Hematopoietic multipotent progenitor cell (in vitro differentiated cells): ENCODE results near the gene ZFYVE21. TPM values are rescaled to one million over a fixed set of nuclear protein-coding genes. Genes with fewer than 3 reads are reported as not detected.
"Not testable (repeated sequence)": the region's sequence is repeated elsewhere in the genome, so short reads cannot be mapped to it uniquely, and the experiment has no call there.

ENCODE experiments used
- DNase-seq, 3 donors: peaks; one replicate each; pipeline ENCODE4 v3.0.0-alpha.2; 2011 to 2015; ENCODE audit warnings: low read depth in 2 of 3, low spot score in 2 of 3
- small RNA-seq: library from RNA; depleted of rRNA; stranded (forward); fragments of <200 nt; gene quantifications from one replicate; pipeline ENCODE3, GENCODE V24; 2012
- total RNA-seq: library from RNA; depleted of rRNA; stranded (reverse); fragments of >200 nt; gene quantifications from one replicate; pipeline ENCODE4 v1.2.3, GENCODE V29; 2012

The ZFYVE21 gene
- total RNA-seq, 1 donor, result 25.0 TPM

DNA sequence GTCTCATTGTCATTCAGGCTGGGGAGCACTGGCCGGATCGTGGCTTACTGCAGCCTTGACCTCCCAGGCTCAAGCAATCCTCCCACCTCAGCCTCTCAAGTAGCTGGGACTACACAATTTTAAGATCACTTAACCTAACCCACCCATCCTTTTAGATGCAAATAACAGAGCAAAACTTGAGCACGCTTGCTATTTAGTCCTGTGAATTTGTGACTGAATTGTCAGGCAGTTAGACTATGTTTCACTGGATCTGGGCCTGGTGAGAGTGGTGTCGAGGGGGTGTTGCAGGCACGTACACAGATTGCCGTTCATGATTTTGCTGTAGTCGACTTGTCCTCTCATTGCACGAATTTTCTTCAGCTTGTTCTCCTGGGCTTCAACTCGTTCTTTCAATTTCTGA is 38.2 kb downstream of the ZFYVE21 start:
- DNase-seq, result no peak

DNA sequence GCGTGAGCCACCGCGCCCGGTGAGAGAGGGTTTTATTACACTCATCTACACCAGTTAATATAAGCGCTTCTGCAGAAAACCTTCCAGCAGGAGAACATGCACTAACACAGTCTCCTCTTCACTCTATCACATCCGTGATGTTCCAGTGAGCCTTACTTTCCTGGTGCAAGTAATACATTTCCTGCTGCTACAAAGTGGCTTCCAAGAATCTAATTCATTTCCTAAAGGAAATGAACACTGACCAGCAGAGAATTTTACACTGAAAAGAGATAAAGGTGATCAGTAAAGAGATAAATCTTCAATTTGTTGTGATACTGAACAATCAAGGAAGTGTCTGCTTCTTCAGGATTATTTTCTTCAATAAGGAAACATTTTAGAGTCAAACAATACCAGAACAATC is 39.5 kb downstream of the ZFYVE21 start:
- no peak for DNase-seq

DNA sequence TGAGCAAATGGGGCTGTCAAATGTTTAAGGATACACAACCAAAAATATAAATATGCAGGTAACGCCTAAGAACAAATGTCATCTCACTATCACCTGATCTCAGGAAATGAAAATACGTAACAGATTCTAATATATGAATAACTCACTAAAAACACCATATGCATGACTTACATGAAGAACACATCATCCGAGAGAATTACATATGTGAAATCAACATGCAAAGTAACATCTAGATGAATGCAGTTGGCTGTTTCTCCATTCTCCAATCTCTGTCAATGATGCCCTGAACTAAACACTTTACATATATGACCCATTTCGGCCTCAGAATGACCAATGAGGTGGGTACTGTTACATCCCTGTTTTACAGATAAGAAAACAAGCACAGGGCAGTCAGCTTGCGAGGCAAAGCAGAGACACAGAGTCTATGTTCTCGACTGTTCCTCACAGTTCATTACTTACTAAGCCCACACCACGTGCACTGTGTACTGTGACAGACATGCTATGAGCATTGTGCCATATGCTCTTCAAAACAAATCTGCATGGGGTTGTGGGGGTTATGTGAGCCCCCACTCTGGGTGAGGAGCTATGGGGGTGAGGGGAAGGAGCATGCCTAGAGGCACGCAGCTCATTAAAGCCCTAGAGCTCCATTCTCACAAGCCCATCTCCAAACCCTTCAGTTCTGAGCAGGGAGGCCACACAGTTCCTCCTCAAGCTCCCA is 42.6 kb downstream of the ZFYVE21 start:
- no peak for DNase-seq

DNA sequence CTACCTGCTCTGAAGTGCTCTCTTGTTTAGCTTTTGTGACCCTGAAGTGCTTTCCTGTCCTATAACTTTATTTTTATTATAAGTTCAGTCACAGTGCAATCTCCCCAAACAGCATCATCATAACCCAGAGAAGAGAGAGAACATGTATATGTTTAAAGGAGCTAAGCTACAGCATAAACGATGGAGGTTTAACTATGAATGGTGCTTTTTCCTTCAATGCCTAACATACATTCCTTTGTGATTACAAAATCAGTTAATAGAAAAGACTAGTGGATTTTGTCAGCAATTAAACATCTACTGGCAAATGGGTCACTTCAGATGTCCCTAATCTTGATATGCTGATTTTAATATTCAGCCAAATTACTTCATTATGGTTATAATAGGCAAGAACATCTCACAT is 46.4 kb downstream of the ZFYVE21 start:
- no peak for DNase-seq

GRCh38 chr14:103762541-103762940 is 46.9 kb downstream of the ZFYVE21 start:
- DNase-seq, result no peak

- no peak for DNase-seq
These were observed 48.3 kb downstream of the ZFYVE21 start for GRCh38 chr14:103763730-103764488.

DNA sequence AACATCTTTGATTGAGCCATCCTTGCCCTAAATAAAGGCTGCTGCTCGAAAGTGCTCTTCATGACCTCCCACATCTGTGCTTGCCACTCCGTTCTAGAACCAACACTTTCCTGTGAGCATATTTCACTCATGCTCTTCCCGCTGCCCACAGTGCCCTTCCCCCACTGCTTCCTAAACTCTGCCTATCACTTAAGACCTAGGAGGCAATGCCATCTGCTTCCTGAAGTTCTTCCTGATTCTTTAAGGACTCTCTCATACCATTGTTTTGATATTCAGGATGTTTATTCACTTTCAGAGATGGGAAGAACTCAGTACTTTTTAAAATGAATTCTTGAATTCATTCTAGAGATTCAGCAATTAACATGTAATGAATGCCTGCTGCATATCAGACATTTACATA is 49.9 kb downstream of the ZFYVE21 start:
- no peak for DNase-seq

DNA sequence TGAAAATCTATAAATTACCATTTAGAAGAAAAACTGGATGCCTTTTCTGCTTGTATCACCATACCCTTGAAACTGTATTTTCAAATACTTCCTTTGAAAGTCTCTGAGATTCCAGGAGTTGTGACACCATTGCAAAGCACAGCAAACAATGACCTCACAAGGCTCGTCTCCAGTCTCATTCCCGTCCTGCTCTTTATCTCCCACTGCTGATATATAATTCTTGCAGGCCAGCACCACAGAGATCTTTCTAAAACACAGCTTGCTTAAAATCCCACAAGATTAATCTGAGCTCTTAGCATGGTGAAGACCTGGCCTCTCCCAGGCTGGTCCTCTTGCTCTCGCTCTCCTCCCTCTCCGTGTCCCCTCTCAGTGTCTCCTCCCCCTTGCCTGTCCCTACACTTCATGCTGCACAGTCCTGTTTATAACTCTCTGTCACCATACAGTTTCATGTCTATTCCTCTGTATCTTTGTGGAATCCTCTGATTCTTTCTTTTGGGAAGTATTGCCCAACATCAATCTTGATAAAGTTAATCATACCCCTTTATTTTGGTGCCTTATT is 51.8 kb downstream of the ZFYVE21 start:
- no peak for DNase-seq

GRCh38 chr14:103770500-103770899 is 54.9 kb downstream of the ZFYVE21 start:
- no peak for DNase-seq

DNA sequence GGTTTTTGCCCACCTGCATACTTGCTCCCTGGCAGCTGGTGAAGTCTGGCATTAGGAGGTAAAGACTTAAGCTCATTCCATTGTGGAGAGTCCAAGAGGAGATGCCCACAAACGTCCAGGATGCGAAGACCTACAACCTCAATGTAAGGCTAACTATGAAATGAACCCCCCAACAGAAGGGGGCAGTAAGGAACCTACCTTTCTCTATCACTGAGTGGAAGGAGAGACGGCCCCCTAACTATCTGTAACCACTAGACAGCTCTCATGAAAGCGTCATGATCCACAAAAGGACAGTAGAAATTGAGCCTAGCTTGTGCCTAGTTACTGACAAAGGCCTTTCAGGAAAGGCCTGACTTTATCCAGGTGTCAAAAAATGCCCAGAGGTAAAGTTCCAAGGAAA is 55.3 kb downstream of the ZFYVE21 start:
- no peak for DNase-seq

DNA sequence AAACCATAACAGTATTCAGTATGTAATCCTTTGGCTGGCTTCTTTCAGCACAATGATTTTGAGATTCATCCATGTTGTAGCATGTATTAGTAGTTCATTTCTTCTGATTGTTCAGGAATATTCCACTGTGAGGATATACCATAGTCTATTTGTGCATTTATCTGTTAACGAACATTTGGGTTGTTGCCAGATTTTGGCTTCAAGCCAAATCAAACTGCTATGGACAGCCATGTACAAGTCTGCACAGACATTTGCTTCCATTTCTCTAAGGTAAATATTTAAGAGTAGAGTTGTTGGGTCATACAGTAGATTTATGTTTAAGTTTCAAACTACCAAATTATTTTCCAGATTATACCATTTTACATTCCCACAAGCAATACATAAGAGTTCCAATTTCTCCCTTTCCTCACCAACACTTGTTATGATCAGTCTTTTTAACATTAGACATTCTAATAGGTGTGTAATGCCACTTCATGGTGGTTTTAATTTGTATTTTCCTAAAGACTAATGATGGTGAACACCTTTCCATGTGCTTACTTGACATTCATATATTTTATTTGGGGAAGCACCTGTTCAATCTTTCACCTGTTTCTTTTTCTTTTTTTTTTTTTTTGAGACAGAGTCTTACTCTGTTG is 56.6 kb downstream of the ZFYVE21 start:
- no peak for DNase-seq

GRCh38 chr14:103773521-103773920 is 57.9 kb downstream of the ZFYVE21 start:
- DNase-seq, result no peak

DNA sequence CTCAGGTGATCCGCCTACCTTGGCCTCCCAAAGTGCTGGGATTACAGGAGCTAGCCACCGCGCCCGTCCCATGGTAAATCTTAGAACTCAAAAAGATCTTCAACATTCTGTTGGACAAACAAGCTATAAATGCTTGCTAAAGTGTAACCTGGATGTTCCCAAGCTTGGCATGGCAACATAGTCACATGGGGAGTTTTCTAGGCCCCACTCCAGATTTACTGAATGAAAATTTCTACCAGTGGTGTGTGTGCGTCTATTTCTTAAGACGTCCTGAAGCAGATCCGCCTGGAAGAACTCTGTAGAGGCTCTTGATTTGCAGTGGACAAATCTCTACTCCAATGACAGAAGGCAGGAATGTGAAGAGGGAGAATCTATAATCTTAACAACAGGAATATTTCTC is 59.9 kb downstream of the ZFYVE21 start:
- no peak for DNase-seq

DNA sequence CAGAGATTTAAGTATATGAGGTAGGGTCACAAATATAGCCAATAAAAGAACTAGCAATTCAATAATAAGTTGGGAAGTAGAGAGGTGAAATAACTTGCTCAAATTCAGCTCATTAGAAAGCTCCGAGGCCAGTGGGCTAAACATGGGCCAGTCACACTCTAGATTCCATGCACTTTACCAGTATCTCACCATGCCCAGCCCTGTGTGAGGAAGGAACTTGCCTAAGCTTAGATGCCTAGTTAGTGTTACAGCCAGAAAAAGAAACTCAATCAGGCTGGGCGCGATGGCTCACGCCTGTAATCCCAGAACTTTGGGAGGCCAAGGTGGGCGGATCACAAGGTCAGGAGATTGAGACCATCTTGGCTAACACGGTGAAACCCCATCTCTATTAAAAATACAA is 60.7 kb downstream of the ZFYVE21 start:
- not testable (repeated sequence) for DNase-seq

DNA sequence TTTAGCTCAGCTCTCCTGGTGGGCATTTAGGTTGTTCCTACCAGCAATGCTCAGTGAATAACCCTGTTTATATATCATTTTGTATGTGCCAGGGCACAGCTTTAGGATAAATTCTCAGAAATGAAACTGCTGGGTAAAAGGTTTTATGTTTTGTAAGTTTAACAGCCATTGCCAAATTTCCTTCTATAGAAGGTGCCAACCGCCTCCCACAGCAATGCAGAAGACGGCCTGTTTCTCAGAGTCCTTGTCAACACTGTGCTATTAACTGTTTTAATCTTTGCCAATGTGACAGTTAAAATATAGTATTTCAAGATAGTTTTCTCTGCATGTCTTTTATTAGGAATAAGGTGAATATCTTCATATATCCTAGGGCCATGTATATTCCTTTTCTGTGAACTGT is 66.8 kb downstream of the ZFYVE21 start:
- DNase-seq, result no peak

Small RNAs within 50 kb of the gene (small RNA-seq; reads per million reads assigned to genes)
- gene RF00019, result not detected

Other genes starting within 250 kb of the ZFYVE21 start
- gene CKB, start 193.0 kb upstream of the ZFYVE21 start, total RNA-seq, result 44.4 TPM
- 15.3 TPM for gene TRMT61A, start 186.6 kb upstream of the ZFYVE21 start, total RNA-seq
- 12.4 TPM for gene BAG5, start 153.2 kb upstream of the ZFYVE21 start, total RNA-seq
- 5.1 TPM for gene COA8, start 152.8 kb upstream of the ZFYVE21 start, total RNA-seq
- gene KLC1, start 86.6 kb upstream of the ZFYVE21 start, total RNA-seq, result 208 TPM
- 16.7 TPM for gene XRCC3, start 359 bp upstream of the ZFYVE21 start, total RNA-seq
- 0.54 TPM for gene PPP1R13B, start 131.8 kb downstream of the ZFYVE21 start, total RNA-seq
- gene TDRD9, start 212.6 kb downstream of the ZFYVE21 start, total RNA-seq, result 1.6 TPM
- gene RD3L, start 226.7 kb downstream of the ZFYVE21 start, total RNA-seq, result not detected